HG03175 (cell line): ENCODE measurements around the gene KLF14.
"Not testable (repeated sequence)": the region's sequence is repeated elsewhere in the genome, so short reads cannot be mapped to it uniquely, and the experiment has no call there.

ENCODE experiments used
- ATAC-seq: cut with Tn5 transposase; IDR thresholded peaks from one replicate; pipeline ENCODE4 v1.9.1; 2021; ENCODE audit warnings: mild to moderate bottlenecking, moderate library complexity; ENCODE audit not compliant: unreplicated experiment

Gene KLF14

GRCh38 chr7:130721486-130722277 lies 12.3 kb downstream of the KLF14 start:
- ATAC-seq, result no peak

GRCh38 chr7:130719541-130719940 lies 14.5 kb downstream of the KLF14 start:
- no peak for ATAC-seq

- no peak for ATAC-seq
These were observed 21.6 kb downstream of the KLF14 start for GRCh38 chr7:130712416-130712815.

- ATAC-seq, result no peak
These were observed 25.2 kb downstream of the KLF14 start for GRCh38 chr7:130708766-130709165.

- ATAC-seq, result no peak
These were observed 26.0 kb downstream of the KLF14 start for GRCh38 chr7:130708001-130708400.

GRCh38 chr7:130703851-130704250 lies 30.2 kb downstream of the KLF14 start:
- no peak for ATAC-seq

GRCh38 chr7:130701650-130702049 lies 32.4 kb downstream of the KLF14 start:
- ATAC-seq, result no peak

- no peak for ATAC-seq
These were observed 33.2 kb downstream of the KLF14 start for GRCh38 chr7:130700760-130701159.

GRCh38 chr7:130699686-130700085 lies 34.3 kb downstream of the KLF14 start:
- ATAC-seq, result no peak

GRCh38 chr7:130697820-130698219 lies 36.2 kb downstream of the KLF14 start:
- ATAC-seq, result no peak

GRCh38 chr7:130695840-130696239 lies 38.2 kb downstream of the KLF14 start:
- ATAC-seq, result no peak

- ATAC-seq, result not testable (repeated sequence)
These were observed 41.6 kb downstream of the KLF14 start for GRCh38 chr7:130692396-130692795.

GRCh38 chr7:130689683-130690082 lies 44.3 kb downstream of the KLF14 start:
- ATAC-seq, result no peak

- ATAC-seq, result no peak
These were observed 51.0 kb downstream of the KLF14 start for GRCh38 chr7:130683026-130683425.
